Fibroblast of skin of back (primary cell): ENCODE measurements around the gene GAN.

Experiments
- DNase-seq: peaks from one replicate; pipeline ENCODE4 v3.0.0-alpha.2; 2013

Gene GAN

GRCh38 chr16:81357711-81358260 lies 43.0 kb downstream of the GAN start:
- no peak for DNase-seq

- no peak for DNase-seq
Measured at GRCh38 chr16:81358860-81359259, 44.1 kb downstream of the GAN start.

GRCh38 chr16:81360135-81360534 lies 45.4 kb downstream of the GAN start:
- no peak for DNase-seq

- no peak for DNase-seq
Measured at GRCh38 chr16:81365731-81366130, 51.0 kb downstream of the GAN start.

- peak; percentile 45 for DNase-seq
Measured at GRCh38 chr16:81366316-81366932, 51.7 kb downstream of the GAN start.

GRCh38 chr16:81367821-81368220 lies 53.1 kb downstream of the GAN start:
- DNase-seq = no peak

- no peak for DNase-seq
Measured at GRCh38 chr16:81369888-81370504, 55.2 kb downstream of the GAN start.

- DNase-seq = no peak
Measured at GRCh38 chr16:81371106-81371505, 56.3 kb downstream of the GAN start.

- DNase-seq = no peak
Measured at GRCh38 chr16:81374550-81374949, 59.8 kb downstream of the GAN start.

GRCh38 chr16:81376880-81377279 lies 62.1 kb downstream of the GAN start:
- no peak for DNase-seq

GRCh38 chr16:81378049-81378448 lies 63.3 kb downstream of the GAN start:
- DNase-seq = no peak

GRCh38 chr16:81380932-81381331 lies 66.2 kb downstream of the GAN start:
- no peak for DNase-seq

GRCh38 chr16:81384006-81384405 lies 69.2 kb downstream of the GAN start:
- no peak for DNase-seq

GRCh38 chr16:81385031-81385756 lies 70.4 kb downstream of the GAN start:
- no peak for DNase-seq

- DNase-seq = no peak
Measured at GRCh38 chr16:81388357-81388756, 73.6 kb downstream of the GAN start.

GRCh38 chr16:81390840-81391239 lies 76.1 kb downstream of the GAN start:
- DNase-seq = no peak

GRCh38 chr16:81392011-81392410 lies 77.2 kb downstream of the GAN start:
- no peak for DNase-seq

- no peak for DNase-seq
Measured at GRCh38 chr16:81394416-81394815, 79.7 kb downstream of the GAN start.

- no peak for DNase-seq
Measured at GRCh38 chr16:81394966-81395655, 80.3 kb downstream of the GAN start.

GRCh38 chr16:81397058-81397878 lies 82.5 kb downstream of the GAN start:
- no peak for DNase-seq

- no peak for DNase-seq
Measured at GRCh38 chr16:81397879-81398520, 83.2 kb downstream of the GAN start.

GRCh38 chr16:81399909-81400308 lies 85.1 kb downstream of the GAN start:
- DNase-seq = no peak
